HG02610 (cell line): ENCODE results near the gene FLT1.

Experiments used
- ATAC-seq: cut with Tn5 transposase; IDR thresholded peaks from one replicate; pipeline ENCODE4 v1.9.1; 2021; ENCODE audit warnings: mild to moderate bottlenecking, moderate library complexity; ENCODE audit not compliant: unreplicated experiment

Gene FLT1

DNA sequence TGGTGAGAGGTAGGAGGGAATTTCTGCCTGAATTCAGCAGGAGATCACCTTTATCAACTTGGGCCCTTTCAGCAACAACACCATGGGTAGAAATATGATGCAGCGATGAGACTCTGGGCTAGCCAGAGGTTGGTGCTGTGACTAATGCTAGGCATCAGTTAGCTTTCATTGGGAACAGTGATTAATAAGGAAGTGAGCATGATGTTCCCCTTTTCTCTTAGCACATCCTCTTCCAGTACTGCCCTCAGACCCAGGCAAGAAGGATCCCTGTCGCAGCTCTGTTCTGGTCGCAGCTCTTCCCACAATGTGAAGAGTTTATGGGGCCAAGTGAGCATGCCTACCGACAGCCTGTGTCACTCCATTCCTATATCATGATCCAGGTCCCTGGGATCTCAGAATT, 100.5 kb downstream of the FLT1 start:
- no peak for ATAC-seq

GRCh38 chr13:28392896-28393505, 101.9 kb downstream of the FLT1 start:
- no peak for ATAC-seq

- no peak for ATAC-seq
Measured at GRCh38 chr13:28392428-28392827, 102.5 kb downstream of the FLT1 start.

DNA sequence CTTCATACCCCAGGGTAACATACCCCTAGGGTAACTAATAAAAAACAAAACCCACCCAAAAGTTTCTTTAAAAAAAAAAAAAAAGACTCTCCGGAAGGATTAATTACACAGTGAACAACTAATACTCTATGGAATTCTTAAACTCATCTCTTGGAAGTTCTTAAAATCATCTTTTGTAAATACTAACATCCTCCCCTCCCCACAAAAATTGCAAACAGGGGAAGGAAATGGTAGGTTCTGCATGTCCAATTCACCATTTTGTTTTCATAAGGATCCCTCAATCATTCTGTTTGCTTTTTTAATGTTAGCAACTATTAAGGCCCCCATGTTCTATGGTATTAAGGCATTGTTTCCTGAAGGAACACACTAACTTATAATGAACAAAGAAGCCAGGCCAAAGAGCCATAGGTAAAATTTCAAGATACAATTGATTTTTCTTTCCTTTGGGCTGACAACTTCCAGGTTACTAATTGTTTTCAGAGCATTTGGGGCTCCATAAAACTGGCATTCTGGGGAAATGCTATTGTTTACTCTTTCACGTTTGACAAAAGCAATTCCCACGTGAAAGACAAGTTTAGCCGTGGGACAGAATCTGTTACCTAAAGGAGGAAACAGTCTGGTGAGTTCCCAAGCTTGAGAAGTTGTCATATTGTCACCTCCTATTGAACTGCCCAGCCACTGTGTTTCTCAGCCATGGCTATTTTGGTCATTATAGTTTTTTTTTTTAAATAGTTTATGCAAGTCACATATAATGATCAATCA, 107.0 kb downstream of the FLT1 start:
- ATAC-seq, result no peak

GRCh38 chr13:28385362-28385761, 109.6 kb downstream of the FLT1 start:
- no peak for ATAC-seq

DNA sequence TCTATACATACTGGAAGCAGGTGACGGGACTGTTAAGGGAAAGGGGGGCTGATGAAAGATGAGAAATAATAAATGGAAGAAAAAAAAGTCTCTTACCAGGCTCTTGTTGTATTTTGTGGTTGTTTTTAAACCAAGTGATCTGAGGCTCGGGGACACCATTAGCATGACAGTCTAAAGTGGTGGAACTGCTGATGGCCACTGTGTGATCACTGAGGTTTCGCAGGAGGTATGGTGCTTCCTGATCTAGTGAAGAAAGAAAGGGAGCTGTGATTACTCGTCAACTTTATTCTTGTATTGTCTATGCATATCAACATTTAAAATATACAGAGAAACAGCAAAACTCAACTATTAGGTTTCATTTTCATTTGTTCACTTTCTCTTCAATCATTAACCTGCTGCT, 110.1 kb downstream of the FLT1 start:
- no peak for ATAC-seq

- ATAC-seq, result no peak
Measured at GRCh38 chr13:28380319-28380718, 114.6 kb downstream of the FLT1 start.

GRCh38 chr13:28379371-28380083, 115.4 kb downstream of the FLT1 start:
- no peak for ATAC-seq

DNA sequence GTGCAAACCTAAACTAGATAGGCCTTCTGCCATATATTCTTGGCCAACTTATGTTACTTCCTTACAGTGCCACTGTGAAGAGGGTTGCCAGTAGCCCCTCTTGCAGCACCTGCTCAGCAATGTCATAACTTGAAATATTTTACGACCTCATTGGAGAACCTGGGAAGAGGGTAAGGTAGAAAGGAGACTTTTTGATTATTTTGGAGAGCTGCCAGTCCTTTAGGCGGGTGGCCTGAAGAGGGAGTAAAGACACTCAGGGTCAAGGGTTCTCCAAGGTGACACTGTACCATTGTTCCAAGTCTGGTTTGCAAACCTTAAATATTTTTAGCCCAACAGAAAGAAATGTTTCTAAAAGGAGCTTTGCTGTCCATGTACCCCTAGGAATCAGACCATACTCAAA, 118.3 kb downstream of the FLT1 start:
- ATAC-seq, result no peak

GRCh38 chr13:28375250-28375930, 119.5 kb downstream of the FLT1 start:
- no peak for ATAC-seq

GRCh38 chr13:28373810-28374209, 121.1 kb downstream of the FLT1 start:
- no peak for ATAC-seq

DNA sequence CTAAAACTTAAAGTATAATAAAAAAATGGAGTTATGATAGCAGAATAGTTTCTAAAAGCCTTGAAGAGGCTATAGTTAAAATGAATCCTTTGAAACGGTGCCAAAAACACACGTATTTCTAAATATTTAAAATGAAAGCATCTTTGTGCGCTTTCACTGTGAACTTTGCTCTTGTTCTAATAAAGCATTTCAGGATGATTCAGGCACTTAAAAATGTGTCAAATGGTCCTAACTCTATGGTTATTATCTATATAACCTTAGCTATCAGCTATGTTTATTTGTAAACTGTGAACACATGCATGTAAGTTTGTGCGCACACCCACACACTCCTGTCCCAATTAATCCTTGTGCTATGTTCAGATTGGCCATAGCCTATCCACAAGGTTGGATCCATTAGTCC, 124.5 kb downstream of the FLT1 start:
- ATAC-seq, result no peak

DNA sequence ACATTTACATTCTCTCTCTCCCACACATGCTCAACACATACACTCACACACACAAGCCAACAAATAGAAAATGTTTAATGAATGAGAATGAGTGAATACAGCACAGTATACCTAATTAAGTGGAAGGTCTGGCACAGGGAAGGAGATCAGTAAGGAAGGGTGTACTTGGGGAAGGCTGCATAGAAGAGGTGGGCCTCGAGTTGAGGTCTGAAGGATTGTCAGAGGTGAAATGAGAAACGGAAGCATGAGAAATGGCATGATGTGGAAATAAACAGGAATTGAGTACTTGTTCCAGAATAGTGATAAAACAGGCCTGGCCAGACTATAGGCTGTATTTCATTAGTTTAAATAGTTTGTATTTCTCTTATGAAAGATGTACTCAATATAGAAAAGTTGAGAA, 136.2 kb downstream of the FLT1 start:
- ATAC-seq, result no peak

GRCh38 chr13:28357911-28358433, 137.0 kb downstream of the FLT1 start:
- ATAC-seq, result no peak

GRCh38 chr13:28357247-28357825, 137.6 kb downstream of the FLT1 start:
- no peak for ATAC-seq

DNA sequence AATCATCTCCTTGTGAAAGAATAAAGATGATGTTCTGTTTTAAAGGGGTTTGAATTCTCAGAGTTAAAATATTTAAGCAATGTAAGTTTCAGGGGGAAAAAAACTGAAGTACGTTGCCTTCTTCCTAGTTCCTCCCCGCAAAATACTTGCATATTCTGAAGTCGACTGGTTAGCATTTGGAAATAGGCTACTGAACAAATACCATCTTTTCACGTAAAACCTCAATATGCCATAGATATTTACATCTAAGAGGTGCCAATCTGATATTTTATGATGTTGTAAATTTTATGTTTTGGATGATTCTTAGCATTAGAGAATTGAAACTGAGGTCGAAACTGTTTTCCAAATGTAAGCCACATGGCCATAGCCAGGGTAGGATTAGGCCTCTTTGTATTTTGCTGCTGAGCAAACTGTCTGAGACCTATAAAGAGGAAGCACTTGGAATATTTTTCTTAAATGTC, 138.3 kb downstream of the FLT1 start:
- no peak for ATAC-seq

- peak; percentile 53 for ATAC-seq
Measured at GRCh38 chr13:28355822-28356371, 139.0 kb downstream of the FLT1 start.

DNA sequence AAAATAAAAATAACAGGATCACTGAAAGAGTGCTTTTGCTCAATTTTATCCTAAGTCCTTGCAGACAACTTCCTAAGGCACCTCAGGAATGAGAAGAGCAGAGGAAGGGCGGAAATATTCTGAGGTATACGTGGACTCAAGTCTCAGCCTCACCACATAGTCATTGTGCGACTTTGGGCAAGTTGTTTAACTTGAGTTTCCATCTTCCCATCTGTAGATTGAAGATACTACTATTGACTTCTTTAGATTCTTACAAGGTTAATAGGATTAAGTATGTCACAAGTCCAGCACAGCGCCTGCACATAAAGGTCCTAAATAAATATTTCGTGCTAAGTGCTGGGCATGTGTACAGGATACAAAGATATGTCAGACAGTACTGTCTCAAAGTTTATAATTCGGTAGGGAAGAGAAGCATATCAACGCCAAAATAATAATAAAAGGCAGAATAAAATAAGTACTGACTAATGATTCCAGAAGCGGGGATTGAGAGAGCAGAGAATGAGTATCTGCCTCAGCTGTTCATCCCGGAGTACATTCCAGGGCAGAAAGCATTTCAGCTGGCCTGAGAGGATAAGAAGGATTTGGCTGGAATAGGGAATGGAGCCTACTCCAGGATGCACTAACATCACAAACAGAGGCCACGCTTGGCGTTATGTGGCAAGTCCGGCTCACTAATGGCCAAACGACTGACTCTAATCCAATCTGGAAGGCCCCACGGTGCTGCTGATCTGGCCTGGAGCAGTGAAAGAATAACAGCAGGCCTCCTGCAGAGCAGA, 139.7 kb downstream of the FLT1 start:
- no peak for ATAC-seq

GRCh38 chr13:28353679-28354078, 141.2 kb downstream of the FLT1 start:
- ATAC-seq, result no peak
